MM.1S (cell line): ENCODE results near the gene TAP2.

Experiments
- EZH2 ChIP-seq: fragments of 300-600 bp; sonication (generic); optimal IDR thresholded peaks from 2 replicates; pipeline ENCODE3; 2017; ENCODE audit warnings: low read depth, mild to moderate bottlenecking, antibody characterized with exemption, low read length, mixed read lengths
- EZH2phosphoT487 ChIP-seq: fragments of 300-600 bp; sonication (generic); IDR thresholded peaks from 2 replicates; pipeline ENCODE4 v1.6.1; 2018; ENCODE audit warnings: antibody characterized with exemption, low read length
- TF ChIP-seq, protein P1 (sequence below): fragments of 300-600 bp; sonication (generic); IDR thresholded peaks from 2 replicates; pipeline ENCODE4 v1.5.1; 2016; ENCODE audit warnings: antibody characterized with exemption, low read length, mixed read lengths

GRCh38 chr6:32847795-32848194 lies 9.3 kb upstream of the TAP2 start:
- TF ChIP-seq, protein P1, sequence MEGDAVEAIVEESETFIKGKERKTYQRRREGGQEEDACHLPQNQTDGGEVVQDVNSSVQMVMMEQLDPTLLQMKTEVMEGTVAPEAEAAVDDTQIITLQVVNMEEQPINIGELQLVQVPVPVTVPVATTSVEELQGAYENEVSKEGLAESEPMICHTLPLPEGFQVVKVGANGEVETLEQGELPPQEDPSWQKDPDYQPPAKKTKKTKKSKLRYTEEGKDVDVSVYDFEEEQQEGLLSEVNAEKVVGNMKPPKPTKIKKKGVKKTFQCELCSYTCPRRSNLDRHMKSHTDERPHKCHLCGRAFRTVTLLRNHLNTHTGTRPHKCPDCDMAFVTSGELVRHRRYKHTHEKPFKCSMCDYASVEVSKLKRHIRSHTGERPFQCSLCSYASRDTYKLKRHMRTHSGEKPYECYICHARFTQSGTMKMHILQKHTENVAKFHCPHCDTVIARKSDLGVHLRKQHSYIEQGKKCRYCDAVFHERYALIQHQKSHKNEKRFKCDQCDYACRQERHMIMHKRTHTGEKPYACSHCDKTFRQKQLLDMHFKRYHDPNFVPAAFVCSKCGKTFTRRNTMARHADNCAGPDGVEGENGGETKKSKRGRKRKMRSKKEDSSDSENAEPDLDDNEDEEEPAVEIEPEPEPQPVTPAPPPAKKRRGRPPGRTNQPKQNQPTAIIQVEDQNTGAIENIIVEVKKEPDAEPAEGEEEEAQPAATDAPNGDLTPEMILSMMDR: no peak
- TF ChIP-seq EZH2: no peak
- no peak for TF ChIP-seq EZH2phosphoT487
